ENCODE data around the gene RIT2.

RIT2 gene

DNA sequence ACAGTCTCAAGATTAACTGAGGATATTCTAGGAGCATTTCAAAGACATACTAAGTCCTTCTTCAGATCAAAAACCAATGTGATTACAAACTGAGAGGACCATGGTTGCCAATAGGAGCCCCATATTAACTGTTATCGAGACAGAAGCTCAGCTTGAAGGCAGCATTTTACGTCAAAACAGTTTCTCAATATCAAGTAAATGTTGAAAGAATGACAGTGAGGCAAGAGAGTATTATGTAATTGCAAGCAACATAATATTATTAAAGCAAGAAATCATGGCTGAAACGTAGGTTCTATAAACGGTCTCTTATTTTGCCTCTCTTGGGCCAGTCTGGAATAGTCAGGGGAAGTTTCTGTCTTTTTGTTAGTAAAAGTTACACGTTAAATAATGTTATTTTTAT lies 22.9 kb downstream of the RIT2 start:
- no peak overlapping the region for H3K18ac ChIP-seq (ENCODE audit: low read depth in 1 of 2, low read length in 2 of 2)
- no peaks in the 10 kb centered on the region for H3K4me1 ChIP-seq (ENCODE audit: control insufficient read depth, insufficient read depth, low read depth, low read length)
- no peak overlapping the region for H3K23ac ChIP-seq (ENCODE audit: low read length in 2 of 2)
- no peak overlapping the region for H3K14ac ChIP-seq (ENCODE audit: low read length in 2 of 2)
- no peak overlapping the region for H4K91ac ChIP-seq (ENCODE audit: low read length)
- no peaks in the 10 kb centered on the region for H3K79me1 ChIP-seq (replicated peaks; ENCODE audit: low read length, poor library complexity, severe bottlenecking)
- H2BK5ac ChIP-seq (ENCODE audit: low read depth, low read length, poor library complexity, severe bottlenecking): no peak overlapping the region
- H3K4me2 ChIP-seq (ENCODE audit: low read length, poor library complexity, severe bottlenecking): no peak overlapping the region
- no peak overlapping the region for H2BK12ac ChIP-seq (ENCODE audit: low read length in 2 of 2)
- no peak overlapping the region for H3K4me3 ChIP-seq (ENCODE audit: insufficient read depth in 1 of 2, low read depth in 1 of 2, low read length in 2 of 2)
- no peak overlapping the region for H2AK5ac ChIP-seq (ENCODE audit: low read length, severe bottlenecking)
- H2AFZ ChIP-seq (ENCODE audit: low read depth, low read length): no peak overlapping the region
- no peak overlapping the region for H3K4ac ChIP-seq (ENCODE audit: low read depth in 1 of 2, low read length in 2 of 2)
- H3K27ac ChIP-seq (ENCODE audit: low read length, poor library complexity, severe bottlenecking): no peak overlapping the region
- 89% methylated on average over 2 of the region's 5 CpGs for WGBS
- no peak overlapping the region for H3K9ac ChIP-seq (ENCODE audit: low read length)
- DNase-seq: no peak
- H4K8ac ChIP-seq (ENCODE audit: low read length): no peak overlapping the region
- H3K27me3 ChIP-seq (ENCODE audit: control insufficient read depth in 1 of 2, insufficient read depth in 1 of 2, low read length in 2 of 2): no peaks in the 10 kb centered on the region
- H3K9me3 ChIP-seq (ENCODE audit: control insufficient read depth, low read length): no peaks in the 10 kb centered on the region
- no peak overlapping the region for H2BK15ac ChIP-seq (ENCODE audit: low read depth, poor library complexity, severe bottlenecking)
- no peaks in the 10 kb centered on the region for H3K36me3 ChIP-seq (ENCODE audit: control insufficient read depth in 1 of 2, insufficient read depth in 2 of 2, low read depth in 1 of 2, low read length in 2 of 2)
- H2BK120ac ChIP-seq (ENCODE audit: low read depth, low read length): no peak overlapping the region

DNA sequence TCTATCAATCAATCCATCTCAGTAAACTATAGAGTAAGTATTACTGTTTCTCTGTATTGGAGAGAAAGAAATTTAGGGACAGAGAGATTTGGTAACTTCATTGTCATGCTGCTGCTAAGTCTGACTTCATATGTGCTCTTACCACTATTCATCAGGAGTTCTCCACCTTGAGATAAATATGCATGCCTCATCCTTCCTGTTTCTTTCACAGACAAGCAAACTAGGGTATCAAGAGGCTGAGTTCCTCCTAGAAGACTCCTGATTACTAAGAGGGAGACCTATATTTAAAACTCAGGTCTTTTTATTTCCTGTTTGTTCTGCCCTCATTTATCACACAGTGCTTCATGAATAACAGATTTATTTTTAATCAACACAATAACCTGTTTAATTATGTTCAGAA lies 34.1 kb downstream of the RIT2 start:
- Histone ChIP-seq H3K36me3 (ENCODE audit: control insufficient read depth in 1 of 2, insufficient read depth in 2 of 2, low read depth in 1 of 2, low read length in 2 of 2) (no peaks in the 10 kb centered on the region), H3K18ac (ENCODE audit: low read depth in 1 of 2, low read length in 2 of 2) (no peak overlapping the region), H3K4me3 (ENCODE audit: insufficient read depth in 1 of 2, low read depth in 1 of 2, low read length in 2 of 2) (no peak overlapping the region), H3K23ac (ENCODE audit: low read length in 2 of 2) (no peak overlapping the region), H3K27ac (ENCODE audit: low read length, poor library complexity, severe bottlenecking) (no peak overlapping the region), H3K79me1 (replicated peaks; ENCODE audit: low read length, poor library complexity, severe bottlenecking) (no peaks in the 10 kb centered on the region), H4K91ac (ENCODE audit: low read length) (no peak overlapping the region), H2BK12ac (ENCODE audit: low read length in 2 of 2) (no peak overlapping the region), H3K27me3 (ENCODE audit: control insufficient read depth in 1 of 2, insufficient read depth in 1 of 2, low read length in 2 of 2) (no peaks in the 10 kb centered on the region), H2BK120ac (ENCODE audit: low read depth, low read length) (no peak overlapping the region), H2AK5ac (ENCODE audit: low read length, severe bottlenecking) (no peak overlapping the region), H3K4me1 (ENCODE audit: control insufficient read depth, insufficient read depth, low read depth, low read length) (no peaks in the 10 kb centered on the region), H2BK5ac (ENCODE audit: low read depth, low read length, poor library complexity, severe bottlenecking) (no peak overlapping the region), H4K8ac (ENCODE audit: low read length) (no peak overlapping the region), H3K9me3 (ENCODE audit: control insufficient read depth, low read length) (no peaks in the 10 kb centered on the region), H3K9ac (ENCODE audit: low read length) (no peak overlapping the region), H3K4me2 (ENCODE audit: low read length, poor library complexity, severe bottlenecking) (no peak overlapping the region), H2AFZ (ENCODE audit: low read depth, low read length) (no peak overlapping the region), H3K4ac (ENCODE audit: low read depth in 1 of 2, low read length in 2 of 2) (no peak overlapping the region), H3K14ac (ENCODE audit: low read length in 2 of 2) (no peak overlapping the region), H2BK15ac (ENCODE audit: low read depth, poor library complexity, severe bottlenecking) (no peak overlapping the region)
- DNase-seq: no peak

DNA sequence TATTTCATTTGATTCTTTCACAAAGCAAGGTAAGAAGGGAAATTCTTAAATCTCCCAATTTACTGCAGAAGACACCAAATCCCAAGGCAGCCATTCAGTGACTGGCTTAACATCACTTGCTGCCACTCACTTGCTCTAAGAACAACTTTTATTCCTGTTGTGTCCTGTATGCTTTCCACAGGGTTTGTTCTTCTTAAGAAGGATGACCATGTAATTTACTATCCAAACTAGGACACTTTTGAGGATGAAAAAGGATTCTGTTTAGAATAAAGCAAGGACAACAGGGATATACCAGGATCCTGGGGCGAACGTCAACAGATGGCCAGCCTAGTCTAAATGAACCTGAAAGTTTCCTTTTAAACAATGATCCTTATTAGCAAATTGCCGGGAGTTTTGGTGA lies 34.8 kb downstream of the RIT2 start:
- no peak overlapping the region for H2AFZ ChIP-seq (ENCODE audit: low read depth, low read length)
- H3K23ac ChIP-seq (ENCODE audit: low read length in 2 of 2): no peak overlapping the region
- 100% methylated on average over 2 of the region's 3 CpGs for WGBS
- no peaks in the 10 kb centered on the region for H3K27me3 ChIP-seq (ENCODE audit: control insufficient read depth in 1 of 2, insufficient read depth in 1 of 2, low read length in 2 of 2)
- H3K4me1 ChIP-seq (ENCODE audit: control insufficient read depth, insufficient read depth, low read depth, low read length): no peaks in the 10 kb centered on the region
- H4K91ac ChIP-seq (ENCODE audit: low read length): no peak overlapping the region
- H3K14ac ChIP-seq (ENCODE audit: low read length in 2 of 2): no peak overlapping the region
- H2BK12ac ChIP-seq (ENCODE audit: low read length in 2 of 2): no peak overlapping the region
- no peak overlapping the region for H3K4ac ChIP-seq (ENCODE audit: low read depth in 1 of 2, low read length in 2 of 2)
- H3K9ac ChIP-seq (ENCODE audit: low read length): no peak overlapping the region
- H2BK120ac ChIP-seq (ENCODE audit: low read depth, low read length): no peak overlapping the region
- no peak overlapping the region for H3K27ac ChIP-seq (ENCODE audit: low read length, poor library complexity, severe bottlenecking)
- H3K79me1 ChIP-seq (replicated peaks; ENCODE audit: low read length, poor library complexity, severe bottlenecking): no peaks in the 10 kb centered on the region
- no peak overlapping the region for H3K4me2 ChIP-seq (ENCODE audit: low read length, poor library complexity, severe bottlenecking)
- H3K4me3 ChIP-seq (ENCODE audit: insufficient read depth in 1 of 2, low read depth in 1 of 2, low read length in 2 of 2): no peak overlapping the region
- no peak overlapping the region for H3K18ac ChIP-seq (ENCODE audit: low read depth in 1 of 2, low read length in 2 of 2)
- no peak overlapping the region for H2BK15ac ChIP-seq (ENCODE audit: low read depth, poor library complexity, severe bottlenecking)
- no peaks in the 10 kb centered on the region for H3K36me3 ChIP-seq (ENCODE audit: control insufficient read depth in 1 of 2, insufficient read depth in 2 of 2, low read depth in 1 of 2, low read length in 2 of 2)
- no peaks in the 10 kb centered on the region for H3K9me3 ChIP-seq (ENCODE audit: control insufficient read depth, low read length)
- no peak for DNase-seq
- H2BK5ac ChIP-seq (ENCODE audit: low read depth, low read length, poor library complexity, severe bottlenecking): no peak overlapping the region
- no peak overlapping the region for H2AK5ac ChIP-seq (ENCODE audit: low read length, severe bottlenecking)
- no peak overlapping the region for H4K8ac ChIP-seq (ENCODE audit: low read length)

DNA sequence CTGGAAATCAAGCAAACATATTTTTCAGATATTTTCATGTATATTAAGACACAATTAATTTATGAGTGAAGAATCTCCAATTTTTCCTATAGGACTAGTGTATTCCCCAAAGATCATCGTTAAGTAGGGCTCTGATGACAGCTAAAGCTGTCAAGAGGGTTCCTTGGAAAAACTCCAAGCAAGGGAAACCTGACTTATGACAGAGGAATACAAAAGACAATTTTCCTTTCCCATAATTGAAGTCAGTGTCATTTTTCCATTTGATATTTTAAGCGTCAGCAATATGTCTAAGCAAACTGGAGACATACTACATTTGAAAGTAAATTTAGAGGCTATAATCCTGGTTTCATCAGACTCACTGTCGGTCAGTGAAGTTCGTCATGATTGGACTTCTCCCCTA lies 36.1 kb downstream of the RIT2 start:
- Histone ChIP-seq H2BK5ac (ENCODE audit: low read depth, low read length, poor library complexity, severe bottlenecking) (no peak overlapping the region), H3K4me2 (ENCODE audit: low read length, poor library complexity, severe bottlenecking) (no peak overlapping the region), H4K8ac (ENCODE audit: low read length) (no peak overlapping the region), H3K9me3 (ENCODE audit: control insufficient read depth, low read length) (no peaks in the 10 kb centered on the region), H4K91ac (ENCODE audit: low read length) (no peak overlapping the region), H2BK12ac (ENCODE audit: low read length in 2 of 2) (no peak overlapping the region), H3K9ac (ENCODE audit: low read length) (no peak overlapping the region), H3K14ac (ENCODE audit: low read length in 2 of 2) (no peak overlapping the region), H2BK15ac (ENCODE audit: low read depth, poor library complexity, severe bottlenecking) (no peak overlapping the region), H3K23ac (ENCODE audit: low read length in 2 of 2) (no peak overlapping the region), H3K4ac (ENCODE audit: low read depth in 1 of 2, low read length in 2 of 2) (no peak overlapping the region), H3K4me3 (ENCODE audit: insufficient read depth in 1 of 2, low read depth in 1 of 2, low read length in 2 of 2) (no peak overlapping the region), H3K27me3 (ENCODE audit: control insufficient read depth in 1 of 2, insufficient read depth in 1 of 2, low read length in 2 of 2) (no peaks in the 10 kb centered on the region), H2AK5ac (ENCODE audit: low read length, severe bottlenecking) (no peak overlapping the region), H3K36me3 (ENCODE audit: control insufficient read depth in 1 of 2, insufficient read depth in 2 of 2, low read depth in 1 of 2, low read length in 2 of 2) (no peaks in the 10 kb centered on the region), H3K79me1 (replicated peaks; ENCODE audit: low read length, poor library complexity, severe bottlenecking) (no peaks in the 10 kb centered on the region), H3K4me1 (ENCODE audit: control insufficient read depth, insufficient read depth, low read depth, low read length) (no peaks in the 10 kb centered on the region), H3K27ac (ENCODE audit: low read length, poor library complexity, severe bottlenecking) (no peak overlapping the region), H2AFZ (ENCODE audit: low read depth, low read length) (no peak overlapping the region), H3K18ac (ENCODE audit: low read depth in 1 of 2, low read length in 2 of 2) (no peak overlapping the region), H2BK120ac (ENCODE audit: low read depth, low read length) (no peak overlapping the region)
- 92% methylated on average over 4 of the region's 4 CpGs for WGBS
- no peak for DNase-seq
